Karpas-422 (cell line): Measurements from ENCODE around the gene TMEM94. TPM values are rescaled to one million over a fixed set of nuclear protein-coding genes. Genes with fewer than 3 reads are reported as not detected.
A peak's percentile ranks its signal among the peaks of the same experiment; 100 is the strongest.

Experiments
- DNase-seq: peaks from one replicate; pipeline ENCODE4 v3.0.0-alpha.2; 2015
- H2AFZ ChIP-seq: fragments of 200-600 bp; sonication (generic); 2 replicates; pipeline ENCODE4 v1.6.1; 2014; ENCODE audit warnings: antibody characterized with exemption, low read length, mixed read lengths
- H3K27ac ChIP-seq: fragments of 200-600 bp; sonication (generic); 2 replicates; pipeline ENCODE4 v1.5.1; 2014; ENCODE audit warnings: mild to moderate bottlenecking, low read length, moderate library complexity
- H3K27me3 ChIP-seq: fragments of 200-600 bp; sonication (generic); 2 replicates; pipeline ENCODE4 v1.6.1; 2014; ENCODE audit warnings: low read length, mixed read lengths
- H3K36me3 ChIP-seq: fragments of 200-600 bp; sonication (generic); 2 replicates; pipeline ENCODE4 v1.6.1; 2014; ENCODE audit warnings: low read length, mixed read lengths; ENCODE audit not compliant: insufficient read depth
- H3K4me1 ChIP-seq: fragments of 200-600 bp; sonication (generic); 2 replicates; pipeline ENCODE4 v1.6.1; 2014; ENCODE audit warnings: mild to moderate bottlenecking, low read length, mixed read lengths
- H3K4me2 ChIP-seq: fragments of 200-600 bp; sonication (generic); 2 replicates; pipeline ENCODE4 v1.6.1; 2014; ENCODE audit warnings: low read length, low read depth, mild to moderate bottlenecking; ENCODE audit not compliant: poor library complexity, severe bottlenecking
- H3K4me3 ChIP-seq: fragments of 200-600 bp; sonication (generic); 2 replicates; pipeline ENCODE4 v1.5.1; 2014; ENCODE audit warnings: mild to moderate bottlenecking, antibody characterized with exemption, low read length, mixed read lengths
- H3K79me2 ChIP-seq: fragments of 200-600 bp; sonication (generic); 2 replicates; pipeline ENCODE4 v1.6.1; 2014; ENCODE audit warnings: mild to moderate bottlenecking, low read length, mixed read lengths
- H3K9ac ChIP-seq: fragments of 200-600 bp; sonication (generic); 2 replicates; pipeline ENCODE4 v1.6.0; 2014; ENCODE audit warnings: low read length
- H3K9me2 ChIP-seq: fragments of 200-600 bp; sonication (generic), shearing (Covaris generic); replicated peaks from 2 replicates; pipeline ENCODE4 v1.6.0; 2014; ENCODE audit warnings: mild to moderate bottlenecking, low read length, moderate library complexity; ENCODE audit not compliant: insufficient read depth
- H3K9me3 ChIP-seq: fragments of 300-700, 200-600 bp; sonication (generic); 2 replicates; pipeline ENCODE4 v1.6.1; 2014; ENCODE audit warnings: low read length, mixed read lengths
- H4K20me1 ChIP-seq: fragments of 200-600 bp; sonication (generic); 2 replicates; pipeline ENCODE4 v1.6.1; 2014; ENCODE audit warnings: mild to moderate bottlenecking, antibody characterized with exemption, low read length, low read depth; ENCODE audit not compliant: insufficient read depth
- total RNA-seq: library from RNA; depleted of rRNA; stranded (reverse); fragments of >200 nt; shearing (Covaris generic); gene quantifications from 2 replicates; pipeline ENCODE4 v1.2.3, GENCODE V29; 2014; ENCODE audit warnings: low replicate concordance

The TMEM94 gene
- total RNA-seq, 1 experiment from 2014 or later = 20.5 TPM

DNA sequence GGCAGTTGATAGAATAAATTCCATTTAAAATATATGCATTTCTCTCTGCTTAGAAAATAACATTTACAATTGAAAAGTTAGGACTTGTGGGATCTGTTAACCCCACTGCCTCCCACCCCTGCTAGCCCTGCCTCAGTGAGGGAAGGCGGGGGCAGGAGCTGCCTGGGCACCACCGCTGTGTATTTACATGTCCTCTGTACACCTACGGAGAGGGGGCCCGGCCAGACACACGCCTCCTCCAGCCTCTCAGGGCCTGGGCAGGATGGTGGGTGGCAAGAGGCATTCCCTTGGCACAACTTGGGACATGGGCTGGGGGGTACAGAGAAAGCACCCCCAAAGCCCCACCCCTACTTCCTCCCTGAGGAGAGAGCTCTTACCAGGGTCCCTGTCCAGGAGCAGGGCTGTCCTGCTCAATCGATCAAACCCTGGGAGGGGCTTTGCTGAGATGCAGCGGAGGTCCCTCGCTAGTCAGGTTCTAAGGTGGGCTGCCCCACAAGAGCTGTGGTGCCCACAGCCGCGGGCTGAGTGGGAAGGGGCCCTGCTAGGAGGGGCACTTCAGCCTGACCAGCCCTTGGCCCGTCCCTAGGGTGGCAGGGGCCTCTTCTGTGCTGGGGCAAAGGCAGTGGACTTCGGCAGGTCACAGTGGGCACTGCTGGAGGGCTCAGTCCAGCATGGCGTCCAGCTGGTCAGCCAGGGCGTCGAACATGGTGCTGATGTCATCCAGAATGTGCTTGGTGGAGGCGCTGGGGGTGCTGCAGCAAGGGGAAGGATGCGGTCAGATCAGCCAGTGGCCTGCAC lies 44.2 kb downstream of the TMEM94 start:
- H3K9me2 ChIP-seq = no peaks in the 10 kb centered on the region
- no peak overlapping the region for H3K4me2 ChIP-seq
- no peak overlapping the region for H3K9ac ChIP-seq
- H3K9me3 ChIP-seq = no peaks in the 10 kb centered on the region
- no peaks in the 10 kb centered on the region for H3K79me2 ChIP-seq
- no peak overlapping the region for H3K27ac ChIP-seq
- no peak overlapping the region for H2AFZ ChIP-seq
- no peak for DNase-seq
- no peaks in the 10 kb centered on the region for H3K4me1 ChIP-seq
- H3K27me3 ChIP-seq = no peaks in the 10 kb centered on the region
- no peak overlapping the region for H3K4me3 ChIP-seq
- no peaks in the 10 kb centered on the region for H3K36me3 ChIP-seq
- H4K20me1 ChIP-seq = peaks cover 4% of the 10 kb centered on the region; the same call in 1 of the 2 replicates

DNA sequence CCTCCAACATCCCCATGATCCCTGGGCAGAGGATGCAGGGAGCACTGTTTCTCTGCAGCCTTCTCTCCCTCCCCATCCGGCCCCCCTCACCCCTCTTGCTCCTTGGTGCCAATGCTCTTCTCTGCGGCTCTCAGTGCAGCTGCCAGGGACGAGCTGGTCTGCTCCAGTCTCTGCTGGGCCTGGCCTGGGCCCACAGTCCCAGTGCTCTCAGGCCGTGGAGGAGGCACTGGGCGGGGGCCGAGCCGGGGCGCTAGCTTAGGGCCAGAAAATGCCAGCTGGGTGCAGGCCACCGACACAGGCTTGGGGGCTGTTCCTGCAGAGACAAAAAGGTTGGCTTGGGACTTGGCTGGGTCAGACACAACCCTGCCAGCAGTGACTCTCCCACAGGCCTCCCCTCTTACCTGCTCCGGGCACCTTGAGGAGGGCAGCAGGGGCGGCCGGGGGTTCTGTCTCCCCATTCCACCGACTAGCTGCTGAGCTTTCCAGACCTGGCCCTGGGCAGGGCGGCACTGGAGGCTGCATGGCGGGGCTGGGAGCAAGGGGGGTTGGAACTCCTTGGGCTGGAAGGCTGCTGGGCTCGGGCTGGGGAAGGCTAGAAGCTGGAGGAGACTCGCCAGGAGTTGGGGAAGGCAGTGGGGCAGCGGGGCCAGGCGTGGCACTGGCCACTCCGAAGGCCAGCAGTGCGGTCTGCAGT lies 45.1 kb downstream of the TMEM94 start:
- Histone ChIP-seq H3K9ac (no peak overlapping the region), H3K4me3 (no peak overlapping the region), H3K9me3 (no peaks in the 10 kb centered on the region), H3K36me3 (no peaks in the 10 kb centered on the region), H3K4me2 (no peak overlapping the region), H3K27me3 (no peaks in the 10 kb centered on the region), H3K27ac (no peak overlapping the region), H2AFZ (no peak overlapping the region), H4K20me1 (peaks cover 4% of the 10 kb centered on the region; the same call in 1 of the 2 replicates), H3K9me2 (no peaks in the 10 kb centered on the region), H3K79me2 (no peaks in the 10 kb centered on the region), H3K4me1 (no peaks in the 10 kb centered on the region)
- no peak for DNase-seq

DNA sequence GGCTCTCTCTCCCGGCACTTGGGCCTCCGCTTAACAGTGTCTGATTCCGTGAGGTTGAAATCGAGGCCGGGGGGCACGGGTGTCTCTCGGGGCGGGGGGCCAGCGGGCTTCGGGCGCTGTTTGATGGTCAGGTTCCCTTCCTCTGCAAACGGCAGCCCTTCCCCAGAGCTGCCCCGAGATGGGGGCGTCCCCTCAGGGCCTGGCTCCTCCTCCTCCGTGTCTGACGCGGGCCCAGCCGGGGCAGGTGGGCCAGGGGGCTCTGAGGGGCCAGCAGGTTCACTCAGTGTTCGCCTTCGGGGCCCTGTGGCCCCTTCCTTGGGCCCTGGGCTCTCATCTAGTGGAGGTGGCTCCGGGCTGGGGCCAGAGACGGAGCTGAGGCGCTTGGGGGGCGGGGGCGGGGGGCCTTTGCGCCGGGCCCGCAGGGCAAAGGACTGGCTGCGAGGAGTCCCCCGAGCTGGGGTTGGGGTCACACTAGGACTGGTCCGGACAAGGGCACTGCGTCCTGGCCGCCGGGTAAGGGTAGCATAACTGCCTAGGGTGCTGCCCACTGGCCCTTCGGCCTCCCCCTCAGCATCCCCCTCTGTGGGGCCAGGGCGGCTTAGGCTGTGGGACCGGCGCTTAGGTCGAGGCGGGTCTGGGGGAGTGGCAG lies 45.8 kb downstream of the TMEM94 start:
- Histone ChIP-seq H3K4me1 (no peaks in the 10 kb centered on the region), H3K36me3 (no peaks in the 10 kb centered on the region), H3K4me2 (no peak overlapping the region), H3K79me2 (no peaks in the 10 kb centered on the region), H3K4me3 (no peak overlapping the region), H2AFZ (no peak overlapping the region), H3K27me3 (no peaks in the 10 kb centered on the region), H3K27ac (no peak overlapping the region), H4K20me1 (peaks cover 4% of the 10 kb centered on the region; the same call in 1 of the 2 replicates), H3K9ac (no peak overlapping the region), H3K9me3 (no peaks in the 10 kb centered on the region), H3K9me2 (no peaks in the 10 kb centered on the region)
- no peak for DNase-seq

DNA sequence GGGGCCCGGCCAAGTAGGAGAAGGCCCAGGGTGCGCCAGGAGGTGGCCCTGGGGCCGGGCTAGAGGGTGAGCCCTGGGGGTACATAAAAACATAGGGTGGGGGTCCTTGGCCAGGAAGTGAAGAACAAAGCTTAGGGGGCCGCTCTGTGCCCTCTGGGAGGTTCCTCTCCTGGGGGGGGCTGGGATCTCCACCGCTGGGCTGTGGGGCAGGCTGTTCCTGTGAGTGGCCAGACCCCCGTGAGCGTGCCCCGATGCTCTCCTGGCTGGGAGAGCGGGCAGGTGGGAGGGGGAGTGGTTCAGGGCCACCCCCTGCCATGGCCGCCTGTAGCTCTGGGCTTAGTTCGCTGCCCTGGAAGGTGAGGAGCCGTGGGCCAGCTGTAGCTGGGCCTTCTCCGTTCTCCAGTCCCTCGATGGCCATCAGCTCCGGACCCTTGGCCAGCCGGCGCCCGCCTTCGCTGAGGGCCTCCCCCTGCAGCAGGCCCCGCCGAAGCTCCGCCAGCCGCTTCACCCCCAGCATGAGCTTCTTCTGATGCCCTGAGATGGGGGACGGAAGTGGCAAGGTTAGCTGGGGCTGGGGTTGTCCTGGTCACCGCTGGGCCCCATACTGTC lies 46.4 kb downstream of the TMEM94 start:
- Histone ChIP-seq H3K79me2 (no peaks in the 10 kb centered on the region), H3K27ac (no peak overlapping the region), H3K9ac (no peak overlapping the region), H3K4me1 (no peaks in the 10 kb centered on the region), H3K4me2 (no peak overlapping the region), H3K9me3 (no peaks in the 10 kb centered on the region), H3K27me3 (no peaks in the 10 kb centered on the region), H3K9me2 (no peaks in the 10 kb centered on the region), H3K4me3 (no peak overlapping the region), H4K20me1 (peaks cover 4% of the 10 kb centered on the region; the same call in 1 of the 2 replicates), H3K36me3 (no peaks in the 10 kb centered on the region), H2AFZ (no peak overlapping the region)
- no peak for DNase-seq

DNA sequence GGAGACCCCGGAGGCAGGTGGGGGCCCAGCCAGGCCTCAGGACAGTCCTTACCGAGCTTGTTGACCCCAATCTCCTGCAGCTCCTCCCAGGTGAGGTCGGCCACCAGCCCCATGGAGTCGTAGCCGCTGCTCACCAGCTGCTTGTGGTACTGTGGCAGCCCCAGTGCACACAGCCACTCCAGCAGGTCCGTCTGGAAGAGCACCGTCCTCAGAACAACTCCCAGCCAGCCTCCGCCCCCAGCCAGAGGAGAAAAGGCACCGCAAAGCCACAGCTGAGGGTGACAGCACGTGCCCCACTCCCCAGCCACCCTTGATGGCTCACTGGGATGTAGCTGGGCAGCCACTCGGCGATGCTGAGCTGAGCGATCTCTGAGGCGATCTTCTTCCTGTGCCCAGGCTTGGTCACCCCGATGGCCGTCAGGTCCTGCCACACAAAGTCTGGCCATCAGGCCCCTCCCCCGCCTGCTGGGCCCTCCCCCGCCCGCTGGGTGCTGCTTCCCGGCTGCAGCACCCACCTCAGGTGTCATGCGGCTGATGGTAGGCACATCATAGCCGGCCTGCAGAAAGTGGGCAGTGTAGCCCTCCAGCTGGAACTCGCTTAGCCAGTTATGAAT lies 47.0 kb downstream of the TMEM94 start:
- Histone ChIP-seq H3K4me1 (no peaks in the 10 kb centered on the region), H3K27ac (no peak overlapping the region), H3K4me2 (no peak overlapping the region), H4K20me1 (peaks cover 4% of the 10 kb centered on the region; the same call in 1 of the 2 replicates), H2AFZ (no peak overlapping the region), H3K79me2 (no peaks in the 10 kb centered on the region), H3K4me3 (no peak overlapping the region), H3K9me3 (no peaks in the 10 kb centered on the region), H3K36me3 (no peaks in the 10 kb centered on the region), H3K9ac (no peak overlapping the region), H3K9me2 (no peaks in the 10 kb centered on the region), H3K27me3 (no peaks in the 10 kb centered on the region)
- DNase-seq = no peak

DNA sequence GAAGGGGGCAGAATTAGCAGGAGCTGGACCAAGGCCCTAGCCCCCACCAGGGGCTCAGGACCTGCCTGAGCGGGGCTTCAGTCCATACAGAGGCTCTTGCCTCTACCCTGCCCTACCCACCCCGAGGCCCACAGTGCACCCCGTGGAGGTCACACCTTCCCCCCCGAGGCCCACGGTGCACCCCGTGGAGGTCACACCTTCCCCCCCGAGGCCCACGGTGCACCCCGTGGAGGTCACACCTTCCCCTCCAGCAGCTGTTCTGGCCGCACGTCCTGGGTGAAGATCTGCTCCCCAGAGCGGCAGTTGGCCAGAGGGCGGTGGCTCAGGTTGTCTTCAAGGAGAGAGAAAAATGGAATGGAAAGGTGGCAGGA lies 47.5 kb downstream of the TMEM94 start:
- Histone ChIP-seq H3K9ac (no peak overlapping the region), H3K4me2 (no peak overlapping the region), H4K20me1 (peaks cover 4% of the 10 kb centered on the region; the same call in 1 of the 2 replicates), H3K36me3 (no peaks in the 10 kb centered on the region), H3K4me1 (no peaks in the 10 kb centered on the region), H3K9me3 (no peaks in the 10 kb centered on the region), H3K27ac (no peak overlapping the region), H3K9me2 (no peaks in the 10 kb centered on the region), H3K27me3 (no peaks in the 10 kb centered on the region), H3K79me2 (no peaks in the 10 kb centered on the region), H2AFZ (no peak overlapping the region), H3K4me3 (no peak overlapping the region)
- no peak for DNase-seq

DNA sequence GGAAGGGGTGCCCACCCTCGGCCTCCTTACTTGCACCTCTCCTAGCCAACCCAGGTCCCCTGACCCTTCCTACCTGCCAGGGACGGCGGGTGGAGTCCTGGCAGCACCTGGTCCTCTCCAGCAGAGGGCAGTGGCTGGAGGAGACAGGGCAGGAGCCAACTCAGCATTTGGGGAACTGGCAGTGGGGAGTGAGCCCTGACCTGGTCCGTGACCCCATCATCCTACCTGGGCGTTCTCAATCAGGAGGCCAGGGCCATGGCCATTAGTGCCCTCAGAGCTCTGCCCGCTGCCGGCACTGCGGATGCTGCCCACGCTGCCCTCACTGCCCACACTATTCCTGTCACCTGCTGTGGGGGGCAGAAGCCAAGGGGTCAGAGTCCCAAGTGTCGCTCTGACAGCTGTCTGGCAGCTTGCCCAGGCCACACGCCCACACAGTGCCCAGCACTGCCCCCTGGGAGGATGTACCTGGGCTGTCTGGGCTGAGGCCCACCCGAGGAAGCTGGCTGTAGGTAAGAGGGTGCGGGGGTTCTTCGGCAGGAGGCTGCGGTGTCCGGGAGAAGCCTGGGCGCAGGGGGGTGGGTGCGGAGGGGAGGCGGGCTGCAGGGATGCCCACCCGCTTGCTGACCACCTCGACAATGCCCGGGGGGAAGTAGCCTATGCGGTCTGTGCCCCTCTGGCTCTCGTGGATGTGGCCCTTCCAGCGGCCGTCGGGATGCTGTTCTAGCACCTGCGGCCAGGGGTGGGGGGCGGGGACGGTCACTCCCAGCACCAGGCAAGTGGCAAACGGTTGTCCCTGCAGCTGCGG lies 48.1 kb downstream of the TMEM94 start:
- no peaks in the 10 kb centered on the region for H3K4me1 ChIP-seq
- H3K9ac ChIP-seq = no peak overlapping the region
- no peaks in the 10 kb centered on the region for H3K9me2 ChIP-seq
- no peaks in the 10 kb centered on the region for H3K27me3 ChIP-seq
- H3K4me2 ChIP-seq = no peak overlapping the region
- H4K20me1 ChIP-seq = peaks cover 4% of the 10 kb centered on the region; the same call in 1 of the 2 replicates
- no peaks in the 10 kb centered on the region for H3K36me3 ChIP-seq
- peak; percentile 82 for DNase-seq
- H3K27ac ChIP-seq = no peak overlapping the region
- no peak overlapping the region for H3K4me3 ChIP-seq
- no peak overlapping the region for H2AFZ ChIP-seq
- H3K9me3 ChIP-seq = no peaks in the 10 kb centered on the region
- H3K79me2 ChIP-seq = no peaks in the 10 kb centered on the region
